ENCODE data around the gene TEPSIN. TPM values are rescaled to one million over a fixed set of nuclear protein-coding genes. Genes with fewer than 3 reads are reported as not detected.
A peak's percentile ranks its signal among the peaks of the same experiment; 100 is the strongest.

The TEPSIN gene
- total RNA-seq, 2 donors from 2014 or later = 12.3 to 14.3 TPM

GRCh38 chr17:81191646-81192045 lies 47.2 kb downstream of the TEPSIN start:
- Histone ChIP-seq H3K27me3 (no peaks in the 10 kb centered on the region), H3K36me3 (no peaks in the 10 kb centered on the region), H3K4me1 (no peaks in the 10 kb centered on the region), H3K27ac (no peak overlapping the region), H3K4me3 (no peak overlapping the region), H3K9me3 (no peaks in the 10 kb centered on the region)
- no peak for DNase-seq (ENCODE audit: low spot score)
- no peak for TF ChIP-seq CTCF (IDR thresholded peaks at IDR 0.05)

GRCh38 chr17:81191116-81191515 lies 47.7 kb downstream of the TEPSIN start:
- H3K27ac ChIP-seq = no peak overlapping the region
- H3K36me3 ChIP-seq = no peaks in the 10 kb centered on the region
- H3K4me3 ChIP-seq = no peak overlapping the region
- no peak for DNase-seq (ENCODE audit: low spot score)
- H3K27me3 ChIP-seq = no peaks in the 10 kb centered on the region
- TF ChIP-seq CTCF (IDR thresholded peaks at IDR 0.05) = no peak
- no peaks in the 10 kb centered on the region for H3K4me1 ChIP-seq
- H3K9me3 ChIP-seq = no peaks in the 10 kb centered on the region

GRCh38 chr17:81190591-81190990 lies 48.3 kb downstream of the TEPSIN start:
- no peak overlapping the region for H3K4me3 ChIP-seq
- H3K36me3 ChIP-seq = no peaks in the 10 kb centered on the region
- H3K27ac ChIP-seq = no peak overlapping the region
- H3K9me3 ChIP-seq = no peaks in the 10 kb centered on the region
- DNase-seq (ENCODE audit: low spot score) = no peak
- H3K4me1 ChIP-seq = no peaks in the 10 kb centered on the region
- H3K27me3 ChIP-seq = no peaks in the 10 kb centered on the region
- TF ChIP-seq CTCF (IDR thresholded peaks at IDR 0.05) = no peak

GRCh38 chr17:81189670-81190530 lies 49.0 kb downstream of the TEPSIN start:
- Histone ChIP-seq H3K4me3 (no peak overlapping the region), H3K4me1 (no peaks in the 10 kb centered on the region), H3K9me3 (no peaks in the 10 kb centered on the region), H3K27me3 (no peaks in the 10 kb centered on the region), H3K36me3 (no peaks in the 10 kb centered on the region), H3K27ac (no peak overlapping the region)
- TF ChIP-seq CTCF (IDR thresholded peaks at IDR 0.05) = peak in 1 of 2 donors; percentile 26
- DNase-seq (ENCODE audit: low spot score) = no peak

GRCh38 chr17:81189016-81189415 lies 49.8 kb downstream of the TEPSIN start:
- Histone ChIP-seq H3K36me3 (no peaks in the 10 kb centered on the region), H3K27ac (no peak overlapping the region), H3K9me3 (no peaks in the 10 kb centered on the region), H3K27me3 (no peaks in the 10 kb centered on the region), H3K4me1 (no peaks in the 10 kb centered on the region), H3K4me3 (no peak overlapping the region)
- no peak for TF ChIP-seq CTCF (IDR thresholded peaks at IDR 0.05)
- DNase-seq (ENCODE audit: low spot score) = no peak

- H3K36me3 ChIP-seq = no peaks in the 10 kb centered on the region
- H3K27ac ChIP-seq = no peak overlapping the region
- no peaks in the 10 kb centered on the region for H3K4me1 ChIP-seq
- H3K4me3 ChIP-seq = no peak overlapping the region
- TF ChIP-seq CTCF (IDR thresholded peaks at IDR 0.05) = no peak
- H3K9me3 ChIP-seq = no peaks in the 10 kb centered on the region
- no peaks in the 10 kb centered on the region for H3K27me3 ChIP-seq
- DNase-seq (ENCODE audit: low spot score) = no peak
Measured at GRCh38 chr17:81188491-81188840, 50.4 kb downstream of the TEPSIN start.

Data from right atrium auricular region (tissue), 2 donors.